Muscle layer of colon (tissue), 2 donors: Measurements from ENCODE around the gene TBC1D9.

Experiments used
- H3K27ac ChIP-seq: one replicate; pipeline ENCODE4 v1.7.0; 2013; ENCODE audit warnings: low read depth, mild to moderate bottlenecking, low read length, moderate library complexity
- H3K27me3 ChIP-seq, 2 donors: one replicate each; pipeline ENCODE4 v1.7.0; 2013; ENCODE audit warnings: low read length in 2 of 2, mild to moderate bottlenecking in 2 of 2; ENCODE audit not compliant: insufficient read depth in 2 of 2, control insufficient read depth in 1 of 2
- H3K36me3 ChIP-seq: one replicate; pipeline ENCODE4 v1.7.0; 2013; ENCODE audit warnings: mild to moderate bottlenecking, low read length; ENCODE audit not compliant: insufficient read depth
- H3K4me1 ChIP-seq: one replicate; pipeline ENCODE4 v1.7.0; 2013; ENCODE audit warnings: mild to moderate bottlenecking, low read length; ENCODE audit not compliant: insufficient read depth
- H3K4me3 ChIP-seq, 2 donors: one replicate each; pipeline ENCODE4 v1.7.0; 2013; ENCODE audit warnings: low read length in 2 of 2, low read depth in 1 of 2, mild to moderate bottlenecking in 1 of 2, moderate library complexity in 1 of 2
- H3K9ac ChIP-seq: one replicate; pipeline ENCODE4 v1.7.0; 2013; ENCODE audit warnings: low read length
- H3K9me3 ChIP-seq: one replicate; pipeline ENCODE4 v1.7.0; 2013; ENCODE audit warnings: mild to moderate bottlenecking, low read length
- donor health status: abdominal sarcoma.
- donor health status: Adenocarcinoma of cecum.

The TBC1D9 gene

GRCh38 chr4:140626661-140627376, 129.4 kb downstream of the TBC1D9 start:
- Histone ChIP-seq H3K27ac (no peak overlapping the region), H3K4me3 (no peak overlapping the region), H3K9me3 (no peaks in the 10 kb centered on the region), H3K9ac (no peak overlapping the region), H3K4me1 (no peaks in the 10 kb centered on the region), H3K36me3 (peaks cover 8% of the 10 kb centered on the region), H3K27me3 (no peaks in the 10 kb centered on the region)

GRCh38 chr4:140622333-140622958, 133.7 kb downstream of the TBC1D9 start:
- H3K4me3 ChIP-seq = no peak overlapping the region
- no peak overlapping the region for H3K27ac ChIP-seq
- H3K27me3 ChIP-seq = no peaks in the 10 kb centered on the region
- no peaks in the 10 kb centered on the region for H3K9me3 ChIP-seq
- H3K36me3 ChIP-seq = peaks cover 8% of the 10 kb centered on the region
- H3K4me1 ChIP-seq = no peaks in the 10 kb centered on the region
- no peak overlapping the region for H3K9ac ChIP-seq

- H3K9ac ChIP-seq = no peak overlapping the region
- H3K4me3 ChIP-seq = no peak overlapping the region
- no peaks in the 10 kb centered on the region for H3K9me3 ChIP-seq
- peaks cover 5% of the 10 kb centered on the region for H3K36me3 ChIP-seq
- H3K27ac ChIP-seq = no peak overlapping the region
- H3K27me3 ChIP-seq = no peaks in the 10 kb centered on the region
- H3K4me1 ChIP-seq = no peaks in the 10 kb centered on the region
These were observed 135.0 kb downstream of the TBC1D9 start for GRCh38 chr4:140621161-140621560.

- Histone ChIP-seq H3K27me3 (no peaks in the 10 kb centered on the region), H3K36me3 (no peaks in the 10 kb centered on the region), H3K27ac (no peak overlapping the region)
These were observed 138.5 kb downstream of the TBC1D9 start for GRCh38 chr4:140617499-140618248.

GRCh38 chr4:140615451-140615850, 140.7 kb downstream of the TBC1D9 start:
- Histone ChIP-seq H3K27me3 (no peaks in the 10 kb centered on the region), H3K36me3 (no peaks in the 10 kb centered on the region)

More at GRCh38 chr4:140617499-140618248, 138.5 kb downstream of the TBC1D9 start:
- no peak overlapping the region for H3K4me3 ChIP-seq
- no peak overlapping the region for H3K9ac ChIP-seq
- no peaks in the 10 kb centered on the region for H3K9me3 ChIP-seq
- no peaks in the 10 kb centered on the region for H3K4me1 ChIP-seq

GRCh38 chr4:140612357-140612756, 143.8 kb downstream of the TBC1D9 start:
- H3K4me1 ChIP-seq = no peaks in the 10 kb centered on the region
- no peaks in the 10 kb centered on the region for H3K9me3 ChIP-seq
- no peaks in the 10 kb centered on the region for H3K27me3 ChIP-seq
- H3K36me3 ChIP-seq = no peaks in the 10 kb centered on the region
- no peak overlapping the region for H3K9ac ChIP-seq
- no peak overlapping the region for H3K4me3 ChIP-seq
- H3K27ac ChIP-seq = no peak overlapping the region

More at GRCh38 chr4:140615451-140615850, 140.7 kb downstream of the TBC1D9 start:
- Histone ChIP-seq H3K9ac (no peak overlapping the region), H3K4me3 (no peak overlapping the region), H3K4me1 (no peaks in the 10 kb centered on the region), H3K9me3 (no peaks in the 10 kb centered on the region), H3K27ac (no peak overlapping the region)

- H3K9me3 ChIP-seq = no peaks in the 10 kb centered on the region
- H3K4me3 ChIP-seq = no peak overlapping the region
- no peaks in the 10 kb centered on the region for H3K27me3 ChIP-seq
- no peak overlapping the region for H3K9ac ChIP-seq
- H3K36me3 ChIP-seq = no peaks in the 10 kb centered on the region
- H3K27ac ChIP-seq = no peak overlapping the region
- H3K4me1 ChIP-seq = no peaks in the 10 kb centered on the region
These were observed 144.3 kb downstream of the TBC1D9 start for GRCh38 chr4:140611854-140612253.

- Histone ChIP-seq H3K27ac (no peak overlapping the region), H3K4me3 (no peak overlapping the region), H3K9ac (no peak overlapping the region), H3K9me3 (no peaks in the 10 kb centered on the region), H3K36me3 (no peaks in the 10 kb centered on the region), H3K4me1 (no peaks in the 10 kb centered on the region), H3K27me3 (no peaks in the 10 kb centered on the region)
These were observed 146.4 kb downstream of the TBC1D9 start for GRCh38 chr4:140609548-140610425.

GRCh38 chr4:140607852-140608251, 148.3 kb downstream of the TBC1D9 start:
- no peaks in the 10 kb centered on the region for H3K27me3 ChIP-seq
- H3K4me1 ChIP-seq = no peaks in the 10 kb centered on the region
- no peaks in the 10 kb centered on the region for H3K36me3 ChIP-seq
- no peak overlapping the region for H3K4me3 ChIP-seq
- no peak overlapping the region for H3K27ac ChIP-seq
- no peak overlapping the region for H3K9ac ChIP-seq
- no peaks in the 10 kb centered on the region for H3K9me3 ChIP-seq

- H3K27ac ChIP-seq = no peak overlapping the region
These were observed 151.6 kb downstream of the TBC1D9 start for GRCh38 chr4:140604544-140604943.

GRCh38 chr4:140603286-140603685, 152.9 kb downstream of the TBC1D9 start:
- H3K4me3 ChIP-seq = no peak overlapping the region
- H3K27ac ChIP-seq = no peak overlapping the region
- no peak overlapping the region for H3K9ac ChIP-seq
- no peaks in the 10 kb centered on the region for H3K27me3 ChIP-seq
- no peaks in the 10 kb centered on the region for H3K9me3 ChIP-seq
- no peaks in the 10 kb centered on the region for H3K4me1 ChIP-seq
- H3K36me3 ChIP-seq = no peaks in the 10 kb centered on the region

More at GRCh38 chr4:140604544-140604943, 151.6 kb downstream of the TBC1D9 start:
- Histone ChIP-seq H3K9me3 (no peaks in the 10 kb centered on the region), H3K4me3 (no peak overlapping the region), H3K9ac (no peak overlapping the region), H3K4me1 (no peaks in the 10 kb centered on the region), H3K36me3 (no peaks in the 10 kb centered on the region), H3K27me3 (no peaks in the 10 kb centered on the region)
